ENCODE data around the gene PTPRN2. TPM values are rescaled to one million over a fixed set of nuclear protein-coding genes. Genes with fewer than 3 reads are reported as not detected.

PTPRN2 gene
- total and polyA plus RNA-seq, 8 donors: 4.9 to 136 (median 46.8) TPM

DNA sequence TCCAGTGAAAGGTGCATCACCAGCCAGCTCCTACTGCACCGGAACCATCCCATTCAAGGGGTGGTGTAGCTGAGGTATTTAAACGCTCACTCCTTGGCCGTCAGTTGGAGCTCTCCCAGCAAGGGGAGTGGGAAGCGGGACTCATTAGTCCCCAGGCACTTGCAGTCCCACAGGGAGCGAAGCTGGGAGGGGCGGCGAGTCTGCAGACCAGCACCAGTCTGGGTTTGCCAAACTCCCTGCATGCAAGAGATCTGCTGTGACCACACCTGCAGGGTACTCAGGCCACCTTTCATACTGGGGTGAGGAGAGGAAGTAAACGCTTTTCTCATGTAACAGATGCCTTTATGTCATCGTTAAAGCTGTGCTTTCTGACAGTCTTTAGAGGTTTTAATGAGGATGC, 187.9 kb downstream of the PTPRN2 start:
- no peak overlapping the region for H3K4me3 ChIP-seq
- WGBS, 5 donors: 80 to 88% (median 86%) methylated on average over 9 of the region's 9 CpGs
- H3K27me3 ChIP-seq: no peaks in the 10 kb centered on the region
- intact Hi-C loops (cut with DNase I; ENCODE audit: low total_unique reads): no loop called here
- H3K27ac ChIP-seq: no peak overlapping the region
- no peak for DNase-seq
- H3K36me3 ChIP-seq: no peaks in the 10 kb centered on the region
- peaks cover 5 to 22% (median 18%) of the 10 kb centered on the region in 4 donors for H3K4me1 ChIP-seq
- peaks cover 0 to 14% (median 9%) of the 10 kb centered on the region in 4 donors for H3K9me3 ChIP-seq
- TF ChIP-seq EP300 (IDR thresholded peaks at IDR 0.05) (no peak), POLR2AphosphoS5 (IDR thresholded peaks at IDR 0.05) (no peak), POLR2A (IDR thresholded peaks at IDR 0.05) (no peak)
- TF ChIP-seq, protein P1, sequence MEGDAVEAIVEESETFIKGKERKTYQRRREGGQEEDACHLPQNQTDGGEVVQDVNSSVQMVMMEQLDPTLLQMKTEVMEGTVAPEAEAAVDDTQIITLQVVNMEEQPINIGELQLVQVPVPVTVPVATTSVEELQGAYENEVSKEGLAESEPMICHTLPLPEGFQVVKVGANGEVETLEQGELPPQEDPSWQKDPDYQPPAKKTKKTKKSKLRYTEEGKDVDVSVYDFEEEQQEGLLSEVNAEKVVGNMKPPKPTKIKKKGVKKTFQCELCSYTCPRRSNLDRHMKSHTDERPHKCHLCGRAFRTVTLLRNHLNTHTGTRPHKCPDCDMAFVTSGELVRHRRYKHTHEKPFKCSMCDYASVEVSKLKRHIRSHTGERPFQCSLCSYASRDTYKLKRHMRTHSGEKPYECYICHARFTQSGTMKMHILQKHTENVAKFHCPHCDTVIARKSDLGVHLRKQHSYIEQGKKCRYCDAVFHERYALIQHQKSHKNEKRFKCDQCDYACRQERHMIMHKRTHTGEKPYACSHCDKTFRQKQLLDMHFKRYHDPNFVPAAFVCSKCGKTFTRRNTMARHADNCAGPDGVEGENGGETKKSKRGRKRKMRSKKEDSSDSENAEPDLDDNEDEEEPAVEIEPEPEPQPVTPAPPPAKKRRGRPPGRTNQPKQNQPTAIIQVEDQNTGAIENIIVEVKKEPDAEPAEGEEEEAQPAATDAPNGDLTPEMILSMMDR (IDR thresholded peaks at IDR 0.05): no peak

DNA sequence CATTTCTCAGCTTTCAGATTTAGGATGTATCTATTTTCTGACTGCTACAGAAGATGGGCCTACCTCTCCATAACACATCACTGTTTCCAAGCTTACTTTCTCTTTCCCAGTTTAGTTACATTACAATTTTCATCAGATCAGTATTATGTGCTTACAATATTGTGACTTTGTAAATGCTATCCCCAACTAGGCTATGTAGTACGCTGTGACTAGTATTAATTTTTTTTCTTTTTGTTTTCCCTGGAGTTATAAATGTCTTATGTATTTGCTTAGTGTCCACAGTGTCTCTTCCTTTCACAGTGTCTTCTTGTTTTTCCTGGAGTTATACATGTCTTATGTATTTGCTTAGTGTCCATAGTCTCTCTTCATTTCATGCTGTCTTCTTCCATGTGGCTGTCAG, 188.9 kb downstream of the PTPRN2 start:
- Histone ChIP-seq H3K27me3 (no peaks in the 10 kb centered on the region), H3K4me3 (no peak overlapping the region), H3K9me3 (peaks cover 0 to 14% (median 9%) of the 10 kb centered on the region in 4 donors), H3K36me3 (no peaks in the 10 kb centered on the region), H3K4me1 (peaks cover 5 to 27% (median 20%) of the 10 kb centered on the region in 4 donors), H3K27ac (no peak overlapping the region)
- intact Hi-C loops (cut with DNase I; ENCODE audit: low total_unique reads): no loop called here
- WGBS, 5 donors: 88 to 100% (median 96%) methylated on average over 1 of the region's 1 CpG
- no peak for DNase-seq
- TF ChIP-seq POLR2AphosphoS5 (IDR thresholded peaks at IDR 0.05) (no peak), EP300 (IDR thresholded peaks at IDR 0.05) (no peak), POLR2A (IDR thresholded peaks at IDR 0.05) (no peak)
- TF ChIP-seq, protein P1 (IDR thresholded peaks at IDR 0.05): no peak

DNA sequence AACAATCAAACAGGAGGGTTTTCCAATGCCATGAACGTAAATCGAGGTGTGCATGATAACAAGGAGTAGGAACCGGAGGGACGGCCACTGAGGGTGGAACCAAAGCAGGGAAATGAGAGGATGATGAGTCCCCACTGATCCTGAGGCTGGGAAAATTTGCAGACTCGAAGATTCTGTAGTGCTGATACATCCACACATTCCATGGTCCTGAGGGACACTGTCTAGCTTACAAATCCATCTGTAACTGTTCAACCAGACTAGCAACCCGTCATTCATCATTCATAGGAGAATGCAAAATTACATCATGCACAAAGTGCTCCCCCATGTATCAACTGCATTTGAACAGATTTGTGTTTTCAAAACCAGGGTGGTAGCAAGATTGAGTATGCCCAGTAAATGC, 189.7 kb downstream of the PTPRN2 start:
- no peak overlapping the region for H3K4me3 ChIP-seq
- intact Hi-C loops (cut with DNase I; ENCODE audit: low total_unique reads): no loop called here

DNA sequence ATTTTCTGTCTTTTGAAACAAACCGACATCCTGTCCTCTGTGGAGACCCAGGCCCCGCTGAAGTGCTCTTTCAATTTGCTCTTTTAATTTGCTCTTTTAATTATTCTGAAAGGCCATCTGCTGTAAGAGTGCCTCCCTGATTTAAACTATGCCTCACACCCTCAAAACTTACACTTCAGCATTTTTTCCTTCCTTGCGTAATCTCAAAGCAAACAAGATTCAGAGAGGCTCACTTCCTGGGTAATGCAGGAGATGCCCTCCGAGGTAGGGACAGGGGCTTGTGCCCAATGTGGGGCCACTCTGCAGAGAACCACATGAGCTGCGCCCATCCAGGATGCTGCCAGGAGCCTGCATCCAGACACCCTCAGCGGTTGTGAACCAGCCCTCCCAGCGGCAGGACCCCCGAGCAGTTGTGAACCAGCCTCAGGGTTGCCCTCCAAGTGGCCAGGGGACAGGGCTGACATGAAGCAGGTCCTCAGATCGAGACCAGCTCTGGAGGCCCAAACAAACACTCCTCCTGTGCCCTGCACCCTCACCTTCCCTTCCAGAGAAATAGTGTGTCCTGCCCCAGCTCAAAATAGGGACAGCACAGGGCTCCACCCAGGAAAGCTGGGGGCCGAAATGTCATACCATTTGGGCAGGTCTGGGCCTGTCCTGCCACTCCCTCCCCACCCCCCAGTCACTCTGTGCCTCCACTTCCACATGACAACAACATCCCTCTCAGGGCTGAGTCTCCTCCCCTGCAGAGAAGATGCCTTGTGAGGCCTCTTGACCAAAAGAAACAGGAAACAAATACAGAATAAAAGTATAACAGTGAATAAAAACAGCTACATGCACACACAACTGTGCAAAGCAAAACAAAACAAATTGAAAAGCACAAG, 190.4 kb downstream of the PTPRN2 start:
- intact Hi-C loops (cut with DNase I; ENCODE audit: low total_unique reads): no loop called here
- Histone ChIP-seq H3K4me1 (peaks cover 5 to 27% (median 20%) of the 10 kb centered on the region in 4 donors), H3K27me3 (no peaks in the 10 kb centered on the region), H3K4me3 (no peak overlapping the region), H3K9me3 (peaks cover 0 to 14% (median 9%) of the 10 kb centered on the region in 4 donors), H3K27ac (peak overlapping the region in 2 of 5 donors; percentile 2 to 26), H3K36me3 (no peaks in the 10 kb centered on the region)
- TF ChIP-seq POLR2A (IDR thresholded peaks at IDR 0.05): no peak
- TF ChIP-seq, protein P1 (IDR thresholded peaks at IDR 0.05): no peak
- TF ChIP-seq POLR2AphosphoS5 (IDR thresholded peaks at IDR 0.05): no peak
- no peak for TF ChIP-seq EP300 (IDR thresholded peaks at IDR 0.05)
- whole genome bisulfite sequencing, 5 donors: 42 to 58% (median 48%) methylated on average over 9 to 10 of the region's 10 CpGs
- peak in 1 of 2 donors; percentile 62 for DNase-seq

More for the DNA sequence above, 189.7 kb downstream of the PTPRN2 start:
- no peak for DNase-seq
- TF ChIP-seq EP300 (IDR thresholded peaks at IDR 0.05) (no peak), POLR2AphosphoS5 (IDR thresholded peaks at IDR 0.05) (no peak), POLR2A (IDR thresholded peaks at IDR 0.05) (no peak)
- TF ChIP-seq, protein P1 (IDR thresholded peaks at IDR 0.05): no peak
- 85 to 89% (median 86%) methylated on average over 6 of the region's 6 CpGs for WGBS, 5 donors
- H3K36me3 ChIP-seq: no peaks in the 10 kb centered on the region
- peaks cover 0 to 14% (median 9%) of the 10 kb centered on the region in 4 donors for H3K9me3 ChIP-seq
- peak overlapping the region in 1 of 5 donors; percentile 26 for H3K27ac ChIP-seq
- no peaks in the 10 kb centered on the region for H3K27me3 ChIP-seq
- peaks cover 5 to 27% (median 20%) of the 10 kb centered on the region in 4 donors for H3K4me1 ChIP-seq
